GM19099 (cell line): ENCODE data around the gene SUGCT.

Source experiments
- POLR2A ChIP-seq: IDR thresholded peaks from 3 replicates; pipeline ENCODE4 v1.6.1; 2011; ENCODE audit warnings: low read depth; ENCODE audit not compliant: insufficient read length; ENCODE audit errors: extremely low read depth

The SUGCT gene

GRCh38 chr7:40402661-40403060 lies 267.9 kb downstream of the SUGCT start:
- TF ChIP-seq POLR2A = no peak

GRCh38 chr7:40403703-40404476 lies 269.1 kb downstream of the SUGCT start:
- no peak for TF ChIP-seq POLR2A

- no peak for TF ChIP-seq POLR2A
Observed at GRCh38 chr7:40405991-40406390, 271.2 kb downstream of the SUGCT start.

- no peak for TF ChIP-seq POLR2A
Observed at GRCh38 chr7:40412323-40412722, 277.5 kb downstream of the SUGCT start.

GRCh38 chr7:40418448-40418847 lies 283.6 kb downstream of the SUGCT start:
- TF ChIP-seq POLR2A = no peak

GRCh38 chr7:40418983-40419382 lies 284.2 kb downstream of the SUGCT start:
- no peak for TF ChIP-seq POLR2A

- no peak for TF ChIP-seq POLR2A
Observed at GRCh38 chr7:40419806-40420205, 285.0 kb downstream of the SUGCT start.

GRCh38 chr7:40421433-40421832 lies 286.6 kb downstream of the SUGCT start:
- no peak for TF ChIP-seq POLR2A

GRCh38 chr7:40425696-40426095 lies 290.9 kb downstream of the SUGCT start:
- no peak for TF ChIP-seq POLR2A

GRCh38 chr7:40428421-40428820 lies 293.6 kb downstream of the SUGCT start:
- no peak for TF ChIP-seq POLR2A

GRCh38 chr7:40429826-40430225 lies 295.0 kb downstream of the SUGCT start:
- TF ChIP-seq POLR2A = no peak

- no peak for TF ChIP-seq POLR2A
Observed at GRCh38 chr7:40432046-40432445, 297.2 kb downstream of the SUGCT start.

- no peak for TF ChIP-seq POLR2A
Observed at GRCh38 chr7:40436710-40437109, 301.9 kb downstream of the SUGCT start.

- TF ChIP-seq POLR2A = no peak
Observed at GRCh38 chr7:40437498-40437897, 302.7 kb downstream of the SUGCT start.

- TF ChIP-seq POLR2A = no peak
Observed at GRCh38 chr7:40437936-40438634, 303.3 kb downstream of the SUGCT start.

- TF ChIP-seq POLR2A = no peak
Observed at GRCh38 chr7:40439686-40440085, 304.9 kb downstream of the SUGCT start.

GRCh38 chr7:40447345-40447744 lies 312.5 kb downstream of the SUGCT start:
- no peak for TF ChIP-seq POLR2A

- no peak for TF ChIP-seq POLR2A
Observed at GRCh38 chr7:40455485-40455884, 320.7 kb downstream of the SUGCT start.
